Uterus (tissue), 4 donors: ENCODE data around the gene FBXO3. TPM values are rescaled to one million over a fixed set of nuclear protein-coding genes. Genes with fewer than 3 reads are reported as not detected.
A peak's percentile ranks its signal among the peaks of the same experiment; 100 is the strongest.
"Not testable (repeated sequence)": the region's sequence is repeated elsewhere in the genome, so short reads cannot be mapped to it uniquely, and the experiment has no call there.

Source experiments
- DNase-seq, 2 donors: peaks; one replicate each; pipeline ENCODE4 v3.0.0-alpha.2; 2019 to 2020
- H3K27ac ChIP-seq, 2 donors: fragments of 200-600 bp; sonication (generic); 1 replicate in 1 of 2; 2 replicates in 1 of 2; pipeline ENCODE4 v1.5.1; 2016 to 2018
- H3K27me3 ChIP-seq, 2 donors: fragments of 200-600 bp; sonication (generic); one replicate each; pipeline ENCODE4 v1.5.1; 2018 to 2019; ENCODE audit warnings: control low read depth in 1 of 2
- H3K36me3 ChIP-seq, 2 donors: fragments of 200-600 bp; sonication (generic); one replicate each; pipeline ENCODE4 v1.5.1; 2019; ENCODE audit warnings: control low read depth in 1 of 2
- H3K4me1 ChIP-seq, 2 donors: fragments of 200-600 bp; sonication (generic); one replicate each; pipeline ENCODE4 v1.5.1; 2018 to 2019; ENCODE audit warnings: control low read depth in 1 of 2
- H3K4me3 ChIP-seq, 2 donors: fragments of 200-600 bp; sonication (generic); 1 replicate in 1 of 2; 2 replicates in 1 of 2; pipeline ENCODE4 v1.5.1; 2018 to 2019; ENCODE audit warnings: mild to moderate bottlenecking in 1 of 2
- H3K9me3 ChIP-seq, 2 donors: fragments of 200-600 bp; sonication (generic); one replicate each; pipeline ENCODE4 v1.5.1; 2019; ENCODE audit warnings: control low read depth in 1 of 2
- CTCF ChIP-seq, 4 experiments: fragments of 200-600 bp in 2 of 4; fragments of 450-650 bp in 2 of 4; sonication (generic) in 2 of 4; IDR thresholded peaks; one replicate each; pipeline ENCODE4 v1.5.1; 2016 to 2019; ENCODE audit warnings: antibody characterized with exemption in 4 of 4, mild to moderate bottlenecking in 2 of 4, moderate library complexity in 1 of 4
- POLR2A ChIP-seq, 2 donors: fragments of 450-650 bp; IDR thresholded peaks; one replicate each; pipeline ENCODE4 v1.6.1; 2016; ENCODE audit warnings: antibody characterized with exemption in 2 of 2, mild to moderate bottlenecking in 1 of 2, moderate library complexity in 1 of 2
- intact Hi-C: fragments of 100-400 bp; cut with DNase I; formaldehyde crosslinking; loops from one replicate; pipeline ENCODE4 v1.15.1; 2023; ENCODE audit warnings: low total_unique reads
- total RNA-seq, 4 donors: library from RNA; depleted of rRNA in 3 of 4; stranded (reverse); fragments of >200 nt in 3 of 4; gene quantifications; one replicate each; pipeline versions ENCODE4 v1.1.0 to v1.2.4, GENCODE V29; 2014 to 2023
- donor health status: DM: yes; HTN: yes; CAD: no.

FBXO3 gene
- total RNA-seq, 4 donors from 2014 or later, result 12.0 to 92.7 (median 47.8) TPM

GRCh38 chr11:33802194-33802950 is 28.1 kb upstream of the FBXO3 start:
- H3K27ac ChIP-seq, result no peak overlapping the region
- no peaks in the 10 kb centered on the region for H3K36me3 ChIP-seq
- H3K9me3 ChIP-seq, result no peaks in the 10 kb centered on the region
- peak; percentile 47 to 52 for DNase-seq
- H3K27me3 ChIP-seq, result peaks cover 0 to 26% of the 10 kb centered on the region in 2 donors
- H3K4me3 ChIP-seq, result peak overlapping the region in 1 of 2 donors; percentile 5
- H3K4me1 ChIP-seq, result peaks cover 0 to 7% of the 10 kb centered on the region in 2 donors
- intact Hi-C loops, result no loop called here
- TF ChIP-seq CTCF (IDR thresholded peaks at IDR 0.05) (no peak), POLR2A (IDR thresholded peaks at IDR 0.05) (no peak)

DNA sequence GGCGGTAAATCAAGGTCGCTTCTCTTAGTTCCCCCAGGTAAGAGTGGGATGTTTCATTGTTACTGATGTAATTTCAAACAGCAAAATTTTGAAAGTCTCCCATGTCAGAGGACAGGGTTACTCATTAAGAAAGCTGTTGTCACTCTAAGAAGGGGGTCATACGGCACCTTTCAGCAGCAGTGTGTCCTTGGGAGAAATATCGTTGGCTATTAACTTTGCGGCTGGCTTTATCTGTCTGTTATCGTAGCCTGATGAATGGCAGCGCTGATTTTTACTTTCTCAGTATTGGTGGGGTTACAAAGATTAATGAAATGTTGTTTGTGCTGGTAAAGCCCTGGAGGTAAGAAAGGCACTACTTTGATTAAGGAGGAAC is 27.5 kb upstream of the FBXO3 start:
- H3K27me3 ChIP-seq, result peaks cover 0 to 29% of the 10 kb centered on the region in 2 donors
- intact Hi-C loops, result no loop called here
- H3K36me3 ChIP-seq, result no peaks in the 10 kb centered on the region

GRCh38 chr11:33797879-33798278 is 23.6 kb upstream of the FBXO3 start:
- peaks cover 0 to 29% of the 10 kb centered on the region in 2 donors for H3K27me3 ChIP-seq
- peaks cover 0 to 7% of the 10 kb centered on the region in 2 donors for H3K4me1 ChIP-seq
- DNase-seq, result no peak
- H3K27ac ChIP-seq, result no peak overlapping the region
- TF ChIP-seq CTCF (IDR thresholded peaks at IDR 0.05) (no peak), POLR2A (IDR thresholded peaks at IDR 0.05) (no peak)
- intact Hi-C loops, result no loop called here
- no peak overlapping the region for H3K4me3 ChIP-seq
- H3K9me3 ChIP-seq, result no peaks in the 10 kb centered on the region
- no peaks in the 10 kb centered on the region for H3K36me3 ChIP-seq

More for the DNA sequence above, 27.5 kb upstream of the FBXO3 start:
- peaks cover 0 to 7% of the 10 kb centered on the region in 2 donors for H3K4me1 ChIP-seq
- no peaks in the 10 kb centered on the region for H3K9me3 ChIP-seq
- H3K4me3 ChIP-seq, result no peak overlapping the region
- no peak for TF ChIP-seq CTCF (IDR thresholded peaks at IDR 0.05)
- no peak for TF ChIP-seq POLR2A (IDR thresholded peaks at IDR 0.05)
- no peak overlapping the region for H3K27ac ChIP-seq
- no peak for DNase-seq

GRCh38 chr11:33790040-33790439 is 15.7 kb upstream of the FBXO3 start:
- no peak for TF ChIP-seq POLR2A (IDR thresholded peaks at IDR 0.05)
- TF ChIP-seq CTCF (IDR thresholded peaks at IDR 0.05), result no peak
- H3K9me3 ChIP-seq, result no peaks in the 10 kb centered on the region
- no peak for DNase-seq
- H3K4me3 ChIP-seq, result no peak overlapping the region
- H3K27me3 ChIP-seq, result no peaks in the 10 kb centered on the region
- H3K27ac ChIP-seq, result no peak overlapping the region
- no peaks in the 10 kb centered on the region for H3K36me3 ChIP-seq
- H3K4me1 ChIP-seq, result no peaks in the 10 kb centered on the region
- intact Hi-C loops, result no loop called here

DNA sequence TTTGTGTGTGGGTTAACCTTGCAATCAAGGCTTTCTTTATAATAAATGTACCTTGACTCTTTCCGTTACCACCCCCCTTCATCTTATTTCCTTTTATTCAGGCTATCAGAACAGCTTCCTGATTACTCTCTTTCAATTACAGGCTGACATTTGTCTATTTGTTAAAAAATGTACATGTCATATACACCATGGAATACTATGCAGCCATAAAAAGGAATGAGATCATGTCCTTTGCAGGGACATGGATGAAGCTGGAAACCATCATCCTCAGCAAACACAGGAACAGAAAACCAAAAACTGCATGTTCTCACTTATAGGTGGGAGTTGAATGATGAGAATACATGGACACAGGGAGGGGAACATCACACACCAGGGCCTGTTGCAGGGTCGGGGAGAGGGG is 13.8 kb upstream of the FBXO3 start:
- not testable (repeated sequence) for H3K4me1 ChIP-seq, H3K9me3 ChIP-seq

More for the DNA sequence above, 13.8 kb upstream of the FBXO3 start:
- intact Hi-C loops, H3K4me3 ChIP-seq, H3K27ac ChIP-seq, H3K36me3 ChIP-seq, DNase-seq, H3K27me3 ChIP-seq: not testable (repeated sequence)
